Naive thymus-derived CD4-positive, alpha-beta T cell (primary cell): ENCODE measurements around the gene MED13L. TPM values are rescaled to one million over a fixed set of nuclear protein-coding genes. Genes with fewer than 3 reads are reported as not detected.
A peak's percentile ranks its signal among the peaks of the same experiment; 100 is the strongest.

Experiments
- ATAC-seq: fragments of 150-1000 bp; cut with Tn5 transposase; 2 replicates; pipeline ENCODE4 v1.10.0; 2021; ENCODE audit warnings: mild to moderate bottlenecking, moderate library complexity
- CTCF ChIA-PET: fragments of 350-600 bp; sonication (Branson Sonifier 250); formaldehyde crosslinking; loops from one replicate; lab custom pipeline; 2021; ENCODE audit warnings: antibody characterized with exemption; lab: Charles Lee
- POLR2A ChIA-PET: fragments of 350-600 bp; sonication (Branson Sonifier 250); formaldehyde crosslinking; loops from one replicate; lab custom pipeline; 2021; ENCODE audit warnings: antibody characterized with exemption, inconsistent platforms; lab: Charles Lee
- DNase-seq, 9 donors: peaks; one replicate each; pipeline versions ENCODE4 v3.0.0 to v3.0.0-alpha.2; 2020 to 2022; ENCODE audit warnings: mixed read lengths in 1 of 9
- H3K27ac ChIP-seq: one replicate; pipeline ENCODE4 v1.7.0; 2013; ENCODE audit warnings: mild to moderate bottlenecking, low read depth, low read length, moderate library complexity
- H3K27me3 ChIP-seq, 2 donors: one replicate each; pipeline ENCODE4 v1.7.0; 2013; ENCODE audit warnings: low read length in 2 of 2, mild to moderate bottlenecking in 2 of 2, moderate library complexity in 2 of 2; ENCODE audit not compliant: control insufficient read depth in 2 of 2, insufficient read depth in 2 of 2
- H3K36me3 ChIP-seq, 3 experiments: 1 replicate in 2 of 3; 2 replicates in 1 of 3; pipeline ENCODE4 v1.7.0; 2013; ENCODE audit warnings: low read length in 3 of 3, mild to moderate bottlenecking in 3 of 3, moderate library complexity in 1 of 3; ENCODE audit not compliant: insufficient read depth in 3 of 3, control insufficient read depth in 2 of 3
- H3K4me1 ChIP-seq, 2 donors: one replicate each; pipeline ENCODE4 v1.7.0; 2013; ENCODE audit warnings: low read length in 2 of 2, mild to moderate bottlenecking in 2 of 2, moderate library complexity in 1 of 2; ENCODE audit not compliant: control insufficient read depth in 2 of 2, insufficient read depth in 2 of 2
- H3K4me3 ChIP-seq: 2 replicates; pipeline ENCODE4 v1.7.0; 2013; ENCODE audit warnings: mild to moderate bottlenecking, low read length
- H3K9me3 ChIP-seq, 3 experiments: 1 replicate in 2 of 3; 2 replicates in 1 of 3; pipeline ENCODE4 v1.7.0; 2013; ENCODE audit warnings: low read length in 3 of 3; ENCODE audit not compliant: control insufficient read depth in 2 of 3
- H3K27ac Mint-ChIP-seq, 9 donors: one replicate each; pipeline ENCODE4 v1.8.0; 2020 to 2022; ENCODE audit warnings: mixed read lengths in 9 of 9, mild to moderate bottlenecking in 8 of 9, moderate library complexity in 5 of 9, inconsistent platforms in 2 of 9
- H3K27me3 Mint-ChIP-seq, 5 donors: one replicate each; pipeline ENCODE4 v1.8.0; 2021 to 2022; ENCODE audit warnings: mixed read lengths in 5 of 5, mild to moderate bottlenecking in 1 of 5
- H3K36me3 Mint-ChIP-seq, 5 donors: one replicate each; pipeline ENCODE4 v1.8.0; 2020 to 2022; ENCODE audit warnings: mixed read lengths in 5 of 5, mild to moderate bottlenecking in 3 of 5, inconsistent platforms in 1 of 5
- H3K4me1 Mint-ChIP-seq, 7 donors: one replicate each; pipeline ENCODE4 v1.8.0; 2020 to 2022; ENCODE audit warnings: mixed read lengths in 7 of 7, mild to moderate bottlenecking in 3 of 7, inconsistent platforms in 1 of 7
- H3K4me3 Mint-ChIP-seq, 10 donors: one replicate each; pipeline ENCODE4 v1.8.0; 2020 to 2022; ENCODE audit warnings: mild to moderate bottlenecking in 10 of 10, mixed read lengths in 10 of 10, moderate library complexity in 6 of 10, inconsistent platforms in 2 of 10
- H3K9me3 Mint-ChIP-seq, 11 donors: one replicate each; pipeline ENCODE4 v1.8.0; 2020 to 2022; ENCODE audit warnings: mixed read lengths in 11 of 11, mild to moderate bottlenecking in 4 of 11, inconsistent platforms in 1 of 11, moderate library complexity in 1 of 11
- intact Hi-C, 2 donors: fragments of 100-400 bp; cut with micrococcal nuclease; formaldehyde crosslinking; loops; one replicate each; pipeline ENCODE4 v1.15.1; 2023
- polyA plus RNA-seq, 2 donors: library from polyadenylated mRNA; unstranded; fragments of 300-500 nt; fragmentation: Illumina TruSeq; gene quantifications; one replicate each; pipeline ENCODE4 v1.2.3, GENCODE V29; 2021
- total RNA-seq, 6 experiments: library from RNA in 5 of 6; stranded (reverse) in 5 of 6; gene quantifications; 1 replicate in 5 of 6; 2 replicates in 1 of 6; pipeline ENCODE4 v1.2.3 and lab custom pipeline; 2021 to 2026

The MED13L gene
- total and polyA plus RNA-seq, 7 experiments from 2014 or later, result 8.3 to 283 (median 155) TPM

DNA sequence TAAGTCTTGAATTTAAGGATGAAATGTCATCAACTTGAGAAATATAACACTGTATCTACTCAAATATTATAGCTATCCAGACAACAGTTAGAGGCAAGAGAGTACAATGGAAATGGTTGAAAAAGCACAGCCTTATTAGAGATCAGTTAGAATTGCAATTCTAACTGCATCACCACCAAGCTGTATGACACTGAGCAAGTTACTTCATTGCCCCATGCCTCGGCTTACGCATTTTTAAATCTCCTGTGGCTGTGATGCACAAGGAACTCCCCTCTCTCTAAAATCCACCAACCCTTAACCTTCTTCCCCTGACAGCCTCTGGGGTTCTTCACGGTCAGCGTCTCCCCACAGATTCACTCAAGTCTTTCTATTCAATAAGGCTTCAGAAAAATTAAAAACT is 75.1 kb downstream of the MED13L start:
- H3K4me3 Mint-ChIP-seq, result peak overlapping the region in 3 of 10 donors; percentile 2 to 12 (median 5)
- H3K9me3 Mint-ChIP-seq, result no peaks in the 10 kb centered on the region
- H3K27ac Mint-ChIP-seq, result peak overlapping the region in 1 of 9 donors; percentile 3
- Histone ChIP-seq H3K9me3 (no peaks in the 10 kb centered on the region), H3K4me1 (peaks cover 0 to 8% of the 10 kb centered on the region in 2 donors), H3K27me3 (no peaks in the 10 kb centered on the region), H3K4me3 (no peak overlapping the region), H3K27ac (no peak overlapping the region), H3K36me3 (no peaks in the 10 kb centered on the region)
- POLR2A ChIA-PET, result no interaction called here
- intact Hi-C loops, result no loop called here
- H3K4me1 Mint-ChIP-seq, result peaks cover 12 to 96% (median 84%) of the 10 kb centered on the region in 7 donors
- H3K36me3 Mint-ChIP-seq, result peaks cover 0 to 22% (median 8%) of the 10 kb centered on the region in 5 donors
- no peaks in the 10 kb centered on the region for H3K27me3 Mint-ChIP-seq
- ATAC-seq (no peak), DNase-seq (no peak)
- CTCF ChIA-PET, result interaction anchor here (1.0 to 1.1 kb wide), 2 partner anchors 33 to 203 kb away, joined by 3 to 4 read pairs; no protein-coding TSS in a partner anchor

DNA sequence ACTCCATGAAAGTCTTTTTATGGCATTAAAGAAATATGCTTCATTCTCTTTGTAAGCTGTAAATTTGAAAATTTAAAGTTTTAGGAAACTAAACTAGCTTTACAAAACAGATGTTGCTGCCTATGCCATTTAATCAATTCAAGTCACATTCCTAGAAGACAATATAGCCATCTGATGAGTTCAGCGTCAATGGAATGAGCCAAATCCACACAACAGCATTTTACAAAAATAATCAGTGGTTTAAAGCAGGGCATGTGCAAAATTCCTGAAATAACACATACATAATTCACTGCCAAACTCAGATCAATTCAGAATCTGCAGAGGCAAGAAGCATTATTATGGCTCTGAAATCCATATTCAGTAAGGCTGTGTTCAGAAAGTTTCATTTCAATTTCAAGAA is 75.6 kb downstream of the MED13L start:
- H3K36me3 ChIP-seq, result no peaks in the 10 kb centered on the region
- Mint-ChIP-seq H3K27me3 (no peaks in the 10 kb centered on the region), H3K9me3 (no peaks in the 10 kb centered on the region), H3K27ac (no peak overlapping the region), H3K4me1 (peaks cover 12 to 96% (median 84%) of the 10 kb centered on the region in 7 donors), H3K4me3 (no peak overlapping the region), H3K36me3 (peaks cover 0 to 22% (median 5%) of the 10 kb centered on the region in 5 donors)
- no peak for ATAC-seq
- H3K9me3 ChIP-seq, result no peaks in the 10 kb centered on the region
- no peaks in the 10 kb centered on the region for H3K27me3 ChIP-seq
- peaks cover 0 to 13% of the 10 kb centered on the region in 2 donors for H3K4me1 ChIP-seq
- ChIA-PET POLR2A (no interaction called here), CTCF (interaction anchor here (1.0 kb wide), 1 partner anchor 34 kb away, joined by 4 read pairs; no protein-coding TSS in a partner anchor)
- H3K27ac ChIP-seq, result no peak overlapping the region
- H3K4me3 ChIP-seq, result no peak overlapping the region
- no peak for DNase-seq
- intact Hi-C loops, result no loop called here

DNA sequence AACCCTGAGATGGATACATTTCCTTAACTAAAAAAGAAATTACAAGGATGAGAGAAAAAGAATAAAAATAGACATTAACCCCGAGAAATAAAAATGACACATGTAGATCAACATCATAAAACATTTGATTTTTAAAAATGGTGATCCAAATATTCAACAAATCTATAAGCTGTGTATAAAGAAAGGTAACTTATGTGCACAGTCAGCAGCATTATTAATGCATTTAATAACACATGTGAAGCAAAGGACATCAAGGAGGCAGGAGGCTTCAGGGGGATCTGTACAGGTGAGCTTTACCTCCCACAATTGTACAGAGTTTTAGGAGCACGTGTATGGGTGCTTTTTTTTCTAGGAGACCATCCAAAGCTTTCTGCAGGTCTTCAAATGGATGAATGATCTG is 76.1 kb downstream of the MED13L start:
- DNase-seq (no peak), ATAC-seq (no peak)
- ChIA-PET POLR2A (no interaction called here), CTCF (no interaction called here)
- H3K9me3 ChIP-seq, result no peaks in the 10 kb centered on the region
- no peak overlapping the region for H3K27ac ChIP-seq
- H3K36me3 ChIP-seq, result no peaks in the 10 kb centered on the region
- no peaks in the 10 kb centered on the region for H3K27me3 ChIP-seq
- Mint-ChIP-seq H3K27me3 (no peaks in the 10 kb centered on the region), H3K36me3 (peaks cover 0 to 22% (median 5%) of the 10 kb centered on the region in 5 donors), H3K27ac (no peak overlapping the region), H3K9me3 (no peaks in the 10 kb centered on the region), H3K4me1 (peaks cover 13 to 96% (median 82%) of the 10 kb centered on the region in 7 donors), H3K4me3 (peak overlapping the region in 1 of 10 donors; percentile 28)
- intact Hi-C loops, result no loop called here
- H3K4me3 ChIP-seq, result no peak overlapping the region
- H3K4me1 ChIP-seq, result peaks cover 0 to 13% of the 10 kb centered on the region in 2 donors

DNA sequence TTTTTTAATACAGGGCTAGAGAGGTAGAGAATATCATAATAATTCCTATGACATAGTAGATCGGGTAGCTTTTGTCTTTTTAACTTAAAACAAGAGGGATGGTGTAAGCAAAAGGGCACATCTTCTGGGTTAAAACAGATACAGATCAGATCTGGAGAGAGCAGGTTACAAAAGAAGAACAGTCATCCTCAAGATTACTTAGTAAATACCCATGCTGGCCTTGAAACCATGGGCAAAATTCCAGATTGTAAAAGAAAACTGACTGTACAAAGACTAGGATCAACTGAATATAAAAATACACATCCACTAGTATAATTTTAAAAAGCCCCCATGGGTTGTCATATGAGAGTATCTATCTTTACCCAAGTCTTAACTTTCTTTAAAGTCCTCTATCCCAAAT is 76.7 kb downstream of the MED13L start:
- no peak for ATAC-seq
- Mint-ChIP-seq H3K27me3 (no peaks in the 10 kb centered on the region), H3K9me3 (no peaks in the 10 kb centered on the region), H3K27ac (peak overlapping the region in 1 of 9 donors; percentile 67), H3K4me3 (peak overlapping the region in 1 of 10 donors; percentile 28), H3K36me3 (peaks cover 0 to 22% (median 5%) of the 10 kb centered on the region in 5 donors), H3K4me1 (peaks cover 13 to 96% (median 84%) of the 10 kb centered on the region in 7 donors)
- ChIA-PET POLR2A (no interaction called here), CTCF (no interaction called here)
- Histone ChIP-seq H3K9me3 (no peaks in the 10 kb centered on the region), H3K4me1 (peaks cover 0 to 13% of the 10 kb centered on the region in 2 donors), H3K36me3 (no peaks in the 10 kb centered on the region), H3K4me3 (no peak overlapping the region), H3K27ac (no peak overlapping the region), H3K27me3 (no peaks in the 10 kb centered on the region)
- DNase-seq, result no peak
- intact Hi-C loops, result no loop called here

DNA sequence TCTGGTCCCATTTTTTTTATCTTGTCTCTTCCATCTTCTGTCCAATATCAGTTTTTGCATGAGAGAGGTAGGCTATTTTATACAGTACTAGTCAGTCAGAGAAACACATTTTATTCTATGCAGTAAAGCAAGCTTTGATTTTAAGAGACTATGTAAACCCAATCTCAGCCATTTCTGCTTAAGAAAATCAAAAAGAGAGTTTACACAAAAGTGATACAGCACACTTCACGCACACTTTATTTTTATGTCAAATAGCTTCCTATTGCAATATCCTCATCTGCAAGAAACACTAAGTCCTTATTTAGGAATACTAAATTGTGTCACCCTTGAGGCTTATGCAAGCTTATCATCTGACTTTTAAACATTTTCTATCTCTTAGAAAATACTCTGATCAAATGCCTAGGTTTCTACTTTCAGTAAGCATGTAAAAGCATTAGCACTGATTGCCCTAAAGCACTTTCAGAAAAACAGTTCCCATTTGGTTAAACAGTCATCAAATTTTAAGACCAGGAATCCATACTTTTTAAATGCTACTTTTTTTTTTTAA is 78.3 kb downstream of the MED13L start:
- peaks cover 7 to 22% of the 10 kb centered on the region in 2 donors for H3K4me1 ChIP-seq
- H3K4me3 Mint-ChIP-seq, result peak overlapping the region in 4 of 10 donors; percentile 1 to 46 (median 22)
- H3K9me3 Mint-ChIP-seq, result no peaks in the 10 kb centered on the region
- H3K27ac Mint-ChIP-seq, result no peak overlapping the region
- no peak overlapping the region for H3K4me3 ChIP-seq
- no peaks in the 10 kb centered on the region for H3K27me3 Mint-ChIP-seq
- no peak for DNase-seq
- ChIA-PET POLR2A (interaction anchor here (0.7 kb wide), 1 partner anchor 77 kb away, joined by 6 read pairs; no protein-coding TSS in a partner anchor), CTCF (no interaction called here)
- intact Hi-C loops, result loop anchor here (5.0 kb wide), 2 partner anchors 78 to 182 kb away; partner anchors contain the start of gene MED13L (in 1 of the 2)
- no peak for ATAC-seq
- no peaks in the 10 kb centered on the region for H3K27me3 ChIP-seq
- peaks cover 24 to 96% (median 85%) of the 10 kb centered on the region in 7 donors for H3K4me1 Mint-ChIP-seq
- no peaks in the 10 kb centered on the region for H3K9me3 ChIP-seq
- H3K36me3 Mint-ChIP-seq, result peaks cover 0 to 11% (median under 1%) of the 10 kb centered on the region in 5 donors
- no peaks in the 10 kb centered on the region for H3K36me3 ChIP-seq
- H3K27ac ChIP-seq, result no peak overlapping the region

DNA sequence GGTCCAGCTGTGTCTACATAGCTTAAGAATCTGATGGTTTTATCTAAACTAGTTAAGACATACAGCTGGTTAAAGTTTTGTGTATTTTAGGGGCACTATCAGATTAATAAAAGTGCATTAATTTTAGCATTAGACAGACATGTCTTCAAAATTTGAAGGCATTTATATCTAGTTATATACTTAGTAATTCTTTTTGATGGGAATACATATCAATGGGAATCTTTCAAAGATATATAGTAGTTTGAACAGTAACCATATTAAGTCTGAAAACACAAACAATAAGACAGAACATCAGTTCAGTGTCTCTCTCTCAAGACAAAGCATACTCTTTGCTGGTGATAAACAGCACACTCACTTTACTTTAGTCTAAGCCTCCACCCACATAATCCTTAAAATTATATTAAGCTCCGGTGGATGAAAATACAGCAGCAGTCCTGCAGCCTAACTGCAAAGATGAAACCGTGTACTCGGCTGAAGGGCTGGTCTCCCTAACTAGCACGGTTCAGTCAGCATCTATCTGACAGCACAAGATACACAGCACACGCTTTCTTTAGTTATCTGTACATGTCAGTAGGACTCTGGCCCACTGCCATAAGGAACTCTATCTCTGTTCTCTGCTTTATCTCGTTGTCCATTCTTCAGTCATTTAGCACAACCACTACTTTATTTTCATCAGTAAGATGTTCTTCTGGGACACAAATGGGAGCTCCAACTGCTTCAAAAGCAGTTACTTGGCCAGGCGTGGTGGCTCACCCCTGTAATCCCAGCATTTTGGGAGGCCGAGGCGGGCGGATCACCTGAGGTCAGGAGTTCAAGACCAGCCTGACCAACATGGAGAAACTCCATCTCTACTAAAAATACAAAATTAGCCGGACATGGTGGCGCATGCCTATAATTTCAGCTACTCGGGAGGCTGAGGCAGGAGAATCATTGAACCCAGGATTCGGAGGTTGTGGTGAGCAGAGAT is 80.5 kb downstream of the MED13L start:
- H3K27me3 Mint-ChIP-seq, result no peaks in the 10 kb centered on the region
- H3K27ac Mint-ChIP-seq, result peak overlapping the region in 2 of 9 donors; percentile 19 to 32
- no peak for ATAC-seq
- H3K27me3 ChIP-seq, result no peaks in the 10 kb centered on the region
- H3K36me3 ChIP-seq, result no peaks in the 10 kb centered on the region
- ChIA-PET CTCF (no interaction called here), POLR2A (no interaction called here)
- no peaks in the 10 kb centered on the region for H3K9me3 Mint-ChIP-seq
- no peak overlapping the region for H3K4me3 ChIP-seq
- intact Hi-C loops, result loop anchor here (5.0 kb wide), 2 partner anchors 80 to 180 kb away; partner anchors contain the start of gene MED13L (in 1 of the 2)
- no peak overlapping the region for H3K27ac ChIP-seq
- peaks cover 7 to 22% of the 10 kb centered on the region in 2 donors for H3K4me1 ChIP-seq
- peaks cover 32 to 98% (median 82%) of the 10 kb centered on the region in 7 donors for H3K4me1 Mint-ChIP-seq
- no peaks in the 10 kb centered on the region for H3K9me3 ChIP-seq
- no peak for DNase-seq
- H3K36me3 Mint-ChIP-seq, result peaks cover 0 to 6% (median 0%) of the 10 kb centered on the region in 5 donors
- H3K4me3 Mint-ChIP-seq, result peak overlapping the region in 2 of 10 donors; percentile 15
